VCaP (cell line): ENCODE measurements around the gene FOXO1.
A peak's percentile ranks its signal among the peaks of the same experiment; 100 is the strongest.
"Not testable (repeated sequence)": the region's sequence is repeated elsewhere in the genome, so short reads cannot be mapped to it uniquely, and the experiment has no call there.

Experiments
- H3K27ac ChIP-seq: fragments of 450-650 bp; 2 replicates; pipeline ENCODE4 v1.5.1; 2017
- CTCF ChIP-seq: fragments of 450-650 bp; conservative IDR thresholded peaks from 2 replicates; pipeline ENCODE4 v1.5.1; 2017; ENCODE audit warnings: mild to moderate bottlenecking, moderate library complexity

The FOXO1 gene

GRCh38 chr13:40664350-40665125 lies 1.9 kb downstream of the FOXO1 start:
- TF ChIP-seq CTCF: no peak
- H3K27ac ChIP-seq: peak overlapping the region; percentile 62; the same call in 1 of the 2 replicates

GRCh38 chr13:40664100-40664349 lies 2.4 kb downstream of the FOXO1 start:
- not testable (repeated sequence) for H3K27ac ChIP-seq

DNA sequence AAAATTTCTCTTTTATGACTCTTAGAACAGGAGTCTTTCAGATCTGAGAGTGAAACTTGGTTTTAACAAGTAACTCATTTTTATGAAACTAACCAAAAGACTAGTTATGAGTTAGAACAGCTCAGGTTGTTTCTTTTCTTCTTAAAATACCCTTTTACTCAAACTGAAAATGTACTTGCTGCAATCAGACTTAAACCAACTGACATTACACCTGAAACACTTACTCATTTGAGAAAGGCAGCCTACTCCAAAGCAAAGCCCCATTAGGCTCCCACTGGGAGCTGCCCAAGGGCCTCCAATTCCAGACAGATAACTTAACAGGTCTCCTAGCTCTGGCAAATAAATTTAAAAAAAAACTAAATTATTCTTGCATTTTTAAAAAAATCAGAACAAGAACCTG lies 3.6 kb downstream of the FOXO1 start:
- TF ChIP-seq CTCF: no peak
- H3K27ac ChIP-seq: no peak overlapping the region

DNA sequence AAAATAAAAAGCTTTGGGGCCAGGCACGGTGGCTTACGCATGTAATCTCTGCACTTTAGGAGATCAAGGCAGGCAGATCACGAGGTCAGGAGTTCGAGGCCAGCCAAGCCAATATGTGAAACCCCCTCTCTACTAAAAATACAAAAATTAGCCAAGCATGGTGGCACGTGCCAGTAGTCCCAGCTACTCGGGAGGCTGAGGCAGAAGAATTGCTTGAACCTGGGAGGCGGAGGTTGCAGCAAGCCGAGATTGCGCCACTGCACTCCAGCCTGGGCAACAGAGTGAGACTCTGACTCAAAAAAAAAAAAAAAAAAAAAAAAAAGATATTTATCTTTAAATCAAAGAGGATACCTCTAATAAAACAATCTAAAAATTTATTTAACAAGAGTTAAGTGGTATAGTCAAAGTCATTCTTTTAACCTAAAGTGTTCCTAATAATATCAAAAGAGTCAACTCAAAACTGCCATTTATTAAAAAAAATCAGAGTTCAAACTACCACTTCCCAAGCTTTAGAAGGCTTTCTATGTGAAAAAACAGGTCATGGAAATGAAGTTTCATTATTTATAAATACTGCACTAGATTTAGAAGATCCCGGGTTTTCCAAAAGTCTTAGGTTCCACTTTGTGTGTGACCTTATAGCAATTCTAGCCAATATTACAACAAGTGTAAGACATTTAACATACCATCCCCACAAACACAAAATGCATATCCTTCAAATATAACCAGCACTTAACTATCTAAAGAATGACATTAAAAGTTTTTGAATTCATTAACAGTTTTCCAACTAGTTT lies 4.4 kb downstream of the FOXO1 start:
- no peak for TF ChIP-seq CTCF
- no peak overlapping the region for H3K27ac ChIP-seq

DNA sequence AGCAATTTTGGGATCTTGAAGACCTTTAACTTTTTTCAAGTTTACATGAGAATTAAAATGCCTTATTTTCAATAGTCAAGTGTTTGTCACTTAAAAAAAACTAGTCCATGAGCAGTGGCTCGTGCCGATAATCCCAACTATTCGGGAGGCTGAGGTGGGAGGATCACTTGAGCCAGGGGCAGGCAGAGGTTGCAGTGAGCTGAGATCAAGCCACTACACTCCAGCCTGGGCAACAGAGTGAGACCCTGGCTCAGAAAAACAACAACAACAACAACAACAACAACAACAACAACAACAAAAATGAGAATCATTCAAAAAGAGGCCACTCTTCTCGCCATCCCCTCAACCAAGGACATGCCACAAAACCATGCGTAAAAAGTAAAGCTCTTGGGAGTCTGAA lies 5.7 kb downstream of the FOXO1 start:
- no peak overlapping the region for H3K27ac ChIP-seq
- no peak for TF ChIP-seq CTCF

- H3K27ac ChIP-seq: no peak overlapping the region
- TF ChIP-seq CTCF: no peak
These were observed 6.2 kb downstream of the FOXO1 start for GRCh38 chr13:40660141-40660664.

- no peak for TF ChIP-seq CTCF
- H3K27ac ChIP-seq: no peak overlapping the region
These were observed 8.5 kb downstream of the FOXO1 start for GRCh38 chr13:40657951-40658350.

DNA sequence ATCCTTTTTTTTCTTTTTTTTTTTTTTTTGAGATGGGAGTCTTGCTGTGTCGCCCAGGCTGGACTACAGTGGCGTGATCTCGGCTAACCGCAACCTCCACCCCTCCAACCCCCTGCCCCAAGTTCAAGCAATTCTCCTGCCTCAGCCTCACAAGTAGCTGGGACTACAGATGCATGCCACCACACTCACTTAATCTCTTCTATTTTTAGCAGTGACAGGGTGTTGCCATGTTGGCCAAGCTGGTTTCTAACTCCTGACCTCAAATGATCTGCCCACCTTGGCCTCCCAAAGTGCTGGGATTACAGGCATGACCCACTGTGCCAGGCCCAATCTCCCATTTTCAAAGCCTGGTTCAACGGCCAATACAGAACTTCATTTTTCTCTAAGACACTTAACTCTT lies 9.1 kb downstream of the FOXO1 start:
- no peak for TF ChIP-seq CTCF
- no peak overlapping the region for H3K27ac ChIP-seq
